HK-2 (cell line): Measurements from ENCODE around the gene EML1.
"Not testable (repeated sequence)": the region's sequence is repeated elsewhere in the genome, so short reads cannot be mapped to it uniquely, and the experiment has no call there.

Source experiments
- DNase-seq: peaks from one replicate; pipeline ENCODE4 v3.0.0-alpha.2; 2018; ENCODE audit not compliant: unreplicated experiment

EML1 gene

GRCh38 chr14:99755629-99756603 is 37.3 kb upstream of the EML1 start:
- peak; percentile 85 for DNase-seq

GRCh38 chr14:99756796-99757195 is 36.4 kb upstream of the EML1 start:
- DNase-seq = no peak

GRCh38 chr14:99757331-99758070 is 35.7 kb upstream of the EML1 start:
- peak; percentile 52 for DNase-seq

- DNase-seq = no peak
Observed at GRCh38 chr14:99758121-99758821, 34.9 kb upstream of the EML1 start.

GRCh38 chr14:99758872-99759545 is 34.2 kb upstream of the EML1 start:
- DNase-seq = no peak

- DNase-seq = peak; percentile 59
Observed at GRCh38 chr14:99759546-99759925, 33.7 kb upstream of the EML1 start.

GRCh38 chr14:99760817-99761216 is 32.4 kb upstream of the EML1 start:
- no peak for DNase-seq

- DNase-seq = not testable (repeated sequence)
Observed at GRCh38 chr14:99762911-99763310, 30.3 kb upstream of the EML1 start.

GRCh38 chr14:99763527-99764221 is 29.5 kb upstream of the EML1 start:
- DNase-seq = no peak

- DNase-seq = no peak
Observed at GRCh38 chr14:99764222-99764706, 28.9 kb upstream of the EML1 start.

- DNase-seq = no peak
Observed at GRCh38 chr14:99768381-99768780, 24.8 kb upstream of the EML1 start.

GRCh38 chr14:99769123-99769522 is 24.1 kb upstream of the EML1 start:
- DNase-seq = no peak

GRCh38 chr14:99769799-99770198 is 23.4 kb upstream of the EML1 start:
- DNase-seq = no peak

GRCh38 chr14:99772371-99773283 is 20.6 kb upstream of the EML1 start:
- no peak for DNase-seq

GRCh38 chr14:99773521-99774497 is 19.4 kb upstream of the EML1 start:
- DNase-seq = no peak

GRCh38 chr14:99774556-99775307 is 18.5 kb upstream of the EML1 start:
- DNase-seq = no peak

- no peak for DNase-seq
Observed at GRCh38 chr14:99775351-99775750, 17.9 kb upstream of the EML1 start.

- no peak for DNase-seq
Observed at GRCh38 chr14:99777951-99778350, 15.3 kb upstream of the EML1 start.
